ENCODE measurements around the gene NEURL1B. TPM values are rescaled to one million over a fixed set of nuclear protein-coding genes. Genes with fewer than 3 reads are reported as not detected.

The NEURL1B gene
- total RNA-seq, 2 experiments from 2014 or later = 3.0 to 3.1 TPM

DNA sequence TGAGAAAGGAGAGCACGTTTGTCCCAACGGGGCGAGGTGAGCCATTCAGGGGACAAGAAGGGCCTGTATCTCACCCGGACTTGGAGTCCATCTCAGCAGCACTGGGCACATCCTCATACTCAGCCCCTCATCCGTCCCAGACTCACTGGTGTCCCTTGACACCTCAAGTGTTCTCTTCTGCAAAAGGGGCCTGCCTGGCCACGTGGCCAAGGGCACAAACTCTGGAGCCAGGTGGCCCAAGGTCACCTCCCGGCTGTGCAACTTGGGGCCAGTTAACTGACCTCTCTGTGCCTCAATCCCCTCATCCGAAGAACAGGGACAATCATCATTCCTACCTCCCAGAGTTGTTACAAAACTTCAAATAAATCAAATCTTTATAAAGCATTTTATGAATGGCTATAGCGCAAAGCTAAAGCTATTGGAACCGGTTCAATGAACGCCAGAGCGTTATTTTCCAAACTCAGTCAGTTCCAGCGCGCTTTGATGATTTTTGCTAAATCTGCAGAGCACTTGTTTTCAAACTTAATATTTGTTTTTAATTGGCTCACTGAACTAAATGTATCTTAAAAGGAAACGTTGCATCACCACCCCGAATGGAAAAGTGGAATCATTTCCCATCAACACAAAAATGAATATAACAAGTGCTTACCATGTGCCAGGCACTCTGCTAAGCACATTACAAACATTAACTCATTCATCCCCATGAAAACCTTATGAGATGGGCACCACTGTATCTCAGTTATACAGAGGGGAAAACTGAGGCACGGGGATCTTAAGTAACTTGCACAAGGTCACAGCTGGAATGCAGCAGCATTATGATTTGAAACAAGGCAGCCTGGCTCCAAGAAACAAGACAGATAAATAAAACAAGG is 80.6 kb downstream of the NEURL1B start:
- Mint-ChIP-seq H3K27me3 (peaks cover 8% of the 10 kb centered on the region), H3K36me3 (no peaks in the 10 kb centered on the region)

DNA sequence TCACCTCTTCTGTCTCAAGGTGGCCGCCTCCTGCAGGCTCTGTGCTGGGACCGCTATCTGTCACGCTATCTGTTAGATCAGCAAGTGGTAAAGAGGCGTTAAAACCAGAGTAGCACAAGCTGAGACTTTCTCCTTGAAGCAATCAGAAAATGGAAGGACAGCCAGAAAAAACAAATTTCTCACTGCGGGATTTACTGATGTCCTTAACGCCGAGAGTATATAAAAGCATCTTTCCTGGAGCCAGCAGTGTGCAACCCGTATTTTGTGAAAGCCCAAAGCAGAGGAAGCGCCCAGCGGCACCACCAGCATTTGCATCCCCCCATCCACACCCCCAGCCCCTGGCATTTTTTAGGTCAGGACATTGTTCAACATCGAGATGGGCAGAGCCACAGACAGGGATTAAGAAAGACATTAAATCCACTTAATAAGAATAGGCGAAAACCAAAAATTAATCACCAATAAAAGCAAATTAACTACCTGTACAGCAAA is 81.3 kb downstream of the NEURL1B start:
- Mint-ChIP-seq H3K4me1 (no peaks in the 10 kb centered on the region), H3K36me3 (no peaks in the 10 kb centered on the region), H3K27me3 (peaks cover 4% of the 10 kb centered on the region), H3K27ac (no peak overlapping the region), H3K4me3 (no peak overlapping the region), H3K9me3 (no peaks in the 10 kb centered on the region)
- ATAC-seq (ENCODE audit: low read depth) (no peak), DNase-seq (no peak)
- POLR2A ChIA-PET = no interaction called here

More for the DNA sequence above, 80.6 kb downstream of the NEURL1B start:
- Mint-ChIP-seq H3K9me3 (no peaks in the 10 kb centered on the region), H3K27ac (no peak overlapping the region), H3K4me3 (no peak overlapping the region), H3K4me1 (peaks cover 3% of the 10 kb centered on the region)
- ATAC-seq (ENCODE audit: low read depth) = no peak
- POLR2A ChIA-PET = no interaction called here
- no peak for DNase-seq

DNA sequence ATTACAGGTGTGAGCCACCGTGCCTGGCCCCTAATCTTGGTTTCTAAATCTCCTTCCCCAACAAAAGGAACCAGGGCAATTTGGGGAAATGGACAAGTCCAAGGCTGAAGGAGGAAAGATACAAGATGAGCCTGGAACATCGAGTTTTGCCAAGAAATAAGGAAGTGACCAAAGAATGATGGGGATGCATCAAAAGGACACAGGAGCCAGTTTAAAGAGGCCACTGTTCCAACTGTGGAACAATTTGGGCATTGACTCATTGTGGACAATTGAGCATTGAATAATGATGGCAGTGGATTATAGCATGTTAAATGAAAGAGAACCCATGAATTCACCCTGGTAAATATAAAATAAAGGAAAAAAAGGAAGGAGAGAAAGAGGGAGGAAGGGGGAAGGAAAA is 82.4 kb downstream of the NEURL1B start:
- Mint-ChIP-seq H3K4me1 (no peaks in the 10 kb centered on the region), H3K9me3 (no peaks in the 10 kb centered on the region), H3K27me3 (peaks cover 1% of the 10 kb centered on the region), H3K27ac (no peak overlapping the region), H3K4me3 (no peak overlapping the region), H3K36me3 (no peaks in the 10 kb centered on the region)
- DNase-seq = no peak
- POLR2A ChIA-PET = no interaction called here
- no peak for ATAC-seq (ENCODE audit: low read depth)

DNA sequence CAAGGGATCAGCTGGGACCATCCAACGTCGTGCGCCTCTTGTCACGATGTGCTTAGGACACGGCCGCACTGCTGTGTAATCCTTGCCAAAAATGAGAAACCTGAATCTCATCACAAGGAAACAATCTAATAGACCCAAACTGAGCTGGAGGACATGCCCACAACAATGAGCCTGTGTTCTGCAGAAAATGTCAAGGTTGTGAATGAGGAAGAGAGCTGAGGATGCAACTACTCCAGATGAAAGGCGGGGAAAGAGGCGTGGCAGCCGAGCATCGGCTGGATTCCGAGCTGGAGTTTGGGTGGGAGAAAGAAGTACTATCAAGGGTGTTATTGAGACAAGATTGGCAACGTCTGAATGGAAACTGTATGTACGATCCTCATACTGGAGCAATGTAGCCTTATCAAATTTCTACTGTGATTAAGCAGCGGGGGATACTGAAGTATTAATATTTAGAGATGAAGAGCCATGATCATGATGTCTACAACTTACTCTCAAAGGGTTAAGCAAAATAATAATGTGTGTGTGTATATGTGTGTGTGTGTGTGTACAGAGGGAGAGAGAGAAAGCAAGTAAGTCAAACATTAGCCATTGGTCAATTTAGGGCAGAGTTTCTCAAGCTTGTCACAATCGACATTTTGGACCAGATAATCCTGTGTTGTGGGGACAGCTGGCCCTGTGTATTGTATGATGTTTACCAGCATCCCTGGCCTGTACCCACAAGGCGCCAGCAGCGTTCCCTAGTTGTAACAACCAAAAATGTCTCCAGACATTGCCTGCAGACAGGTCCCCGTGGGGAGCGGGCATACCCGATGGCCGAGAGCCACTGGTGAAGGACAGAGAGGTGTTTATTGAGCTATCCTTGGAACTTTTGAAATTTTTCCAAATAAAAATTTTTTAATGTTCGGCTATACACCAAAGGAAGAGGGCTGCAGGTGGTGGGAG is 83.5 kb downstream of the NEURL1B start:
- Mint-ChIP-seq H3K9me3 (no peaks in the 10 kb centered on the region), H3K4me3 (no peak overlapping the region), H3K36me3 (no peaks in the 10 kb centered on the region), H3K27me3 (peaks cover 1% of the 10 kb centered on the region), H3K4me1 (no peaks in the 10 kb centered on the region), H3K27ac (no peak overlapping the region)
- DNase-seq (no peak), ATAC-seq (ENCODE audit: low read depth) (no peak)
- POLR2A ChIA-PET = no interaction called here

DNA sequence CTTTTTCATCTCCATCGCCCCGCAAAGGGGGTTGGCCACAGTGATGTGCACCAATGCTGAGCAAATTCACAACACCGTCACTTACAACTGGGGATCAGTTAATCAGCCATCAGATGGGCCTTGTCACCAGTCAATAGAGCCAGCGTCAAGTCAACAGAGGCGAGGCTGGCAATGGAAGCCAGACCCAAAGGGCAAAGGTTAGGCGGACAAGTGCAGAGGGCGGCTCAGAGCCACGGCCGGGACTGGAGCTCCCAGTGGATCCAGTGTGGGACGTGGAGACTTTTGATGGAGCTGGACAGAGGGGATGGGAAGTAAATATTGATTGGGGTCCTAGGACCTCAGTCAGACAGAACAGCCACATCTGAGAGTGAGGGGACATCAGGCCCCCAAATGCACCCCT is 84.2 kb downstream of the NEURL1B start:
- no peaks in the 10 kb centered on the region for H3K4me1 Mint-ChIP-seq
- POLR2A ChIA-PET = no interaction called here
- no peak overlapping the region for H3K4me3 Mint-ChIP-seq
- no peaks in the 10 kb centered on the region for H3K36me3 Mint-ChIP-seq
- H3K27me3 Mint-ChIP-seq = peaks cover 1% of the 10 kb centered on the region
- no peaks in the 10 kb centered on the region for H3K9me3 Mint-ChIP-seq
- DNase-seq (no peak), ATAC-seq (ENCODE audit: low read depth) (no peak)
- H3K27ac Mint-ChIP-seq = no peak overlapping the region

DNA sequence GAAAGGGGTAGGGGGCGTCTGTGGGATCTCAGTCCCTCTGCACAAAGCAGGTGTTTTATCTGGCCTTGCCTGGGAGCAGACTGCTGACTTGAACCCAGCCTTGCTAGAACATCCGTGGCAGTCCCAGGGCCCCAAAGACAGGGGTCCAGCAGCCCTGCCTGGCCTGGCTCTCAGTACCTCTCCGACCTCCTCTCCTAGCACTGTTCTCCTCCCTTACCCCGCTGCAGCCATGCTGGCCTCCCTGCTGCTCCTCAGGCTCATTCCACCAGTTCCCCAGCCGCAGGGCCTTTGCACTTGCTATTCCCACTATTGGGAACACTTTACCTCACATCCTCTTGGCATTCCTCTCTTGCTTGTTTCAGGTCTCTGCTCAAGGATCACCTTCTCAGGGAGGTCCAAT is 84.7 kb downstream of the NEURL1B start:
- no peak overlapping the region for H3K4me3 Mint-ChIP-seq
- no peak overlapping the region for H3K27ac Mint-ChIP-seq
- POLR2A ChIA-PET = no interaction called here
- no peaks in the 10 kb centered on the region for H3K9me3 Mint-ChIP-seq
- no peaks in the 10 kb centered on the region for H3K4me1 Mint-ChIP-seq
- DNase-seq (no peak), ATAC-seq (ENCODE audit: low read depth) (no peak)
- H3K27me3 Mint-ChIP-seq = peaks cover 1% of the 10 kb centered on the region
- no peaks in the 10 kb centered on the region for H3K36me3 Mint-ChIP-seq

DNA sequence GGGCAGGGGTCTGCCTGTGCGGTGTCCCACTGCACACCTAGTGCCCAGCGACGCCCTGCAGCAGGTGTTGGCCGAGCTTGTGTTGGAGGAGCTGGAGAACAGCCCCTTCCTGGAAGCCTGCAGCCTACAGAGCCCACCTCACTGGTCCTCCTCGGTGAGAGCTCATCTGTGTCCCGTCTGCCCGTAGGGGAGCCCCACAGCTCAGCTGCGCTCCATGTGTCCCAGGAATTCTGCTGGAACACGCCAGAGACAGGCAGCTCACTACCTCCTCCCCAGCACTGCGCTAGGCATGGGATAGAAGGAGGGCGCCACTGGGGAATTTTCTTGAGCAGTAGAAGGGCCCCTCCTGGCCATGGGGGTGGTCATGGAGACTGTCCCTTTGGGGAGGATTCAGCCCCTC is 85.9 kb downstream of the NEURL1B start:
- Mint-ChIP-seq H3K4me3 (no peak overlapping the region), H3K9me3 (no peaks in the 10 kb centered on the region), H3K27me3 (peaks cover 1% of the 10 kb centered on the region), H3K27ac (no peak overlapping the region), H3K4me1 (no peaks in the 10 kb centered on the region), H3K36me3 (no peaks in the 10 kb centered on the region)
- no peak for ATAC-seq (ENCODE audit: low read depth)
- no peak for DNase-seq
- POLR2A ChIA-PET = no interaction called here

DNA sequence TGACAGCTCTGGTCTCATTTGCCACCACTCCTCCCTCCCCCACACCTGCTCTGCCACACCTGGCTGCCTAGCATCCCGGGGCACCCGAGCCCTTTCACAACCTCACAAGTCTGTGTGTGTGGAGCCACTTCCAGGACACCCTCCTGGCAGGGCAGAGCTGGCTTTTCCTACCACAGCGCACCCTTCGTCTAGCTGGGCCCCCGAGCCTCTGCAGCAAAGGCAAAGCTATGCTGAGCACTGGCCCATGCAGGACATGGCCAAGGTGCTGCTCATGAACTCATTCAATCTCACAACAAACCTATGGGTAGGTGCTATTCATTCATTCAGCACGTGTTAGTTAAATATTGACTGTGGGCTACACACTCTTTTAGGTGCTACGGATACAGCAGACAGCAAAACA is 86.5 kb downstream of the NEURL1B start:
- Mint-ChIP-seq H3K27ac (no peak overlapping the region), H3K27me3 (peaks cover 1% of the 10 kb centered on the region), H3K9me3 (no peaks in the 10 kb centered on the region), H3K4me3 (no peak overlapping the region), H3K4me1 (no peaks in the 10 kb centered on the region), H3K36me3 (no peaks in the 10 kb centered on the region)
- no peak for ATAC-seq (ENCODE audit: low read depth)
- no peak for DNase-seq
- POLR2A ChIA-PET = no interaction called here

DNA sequence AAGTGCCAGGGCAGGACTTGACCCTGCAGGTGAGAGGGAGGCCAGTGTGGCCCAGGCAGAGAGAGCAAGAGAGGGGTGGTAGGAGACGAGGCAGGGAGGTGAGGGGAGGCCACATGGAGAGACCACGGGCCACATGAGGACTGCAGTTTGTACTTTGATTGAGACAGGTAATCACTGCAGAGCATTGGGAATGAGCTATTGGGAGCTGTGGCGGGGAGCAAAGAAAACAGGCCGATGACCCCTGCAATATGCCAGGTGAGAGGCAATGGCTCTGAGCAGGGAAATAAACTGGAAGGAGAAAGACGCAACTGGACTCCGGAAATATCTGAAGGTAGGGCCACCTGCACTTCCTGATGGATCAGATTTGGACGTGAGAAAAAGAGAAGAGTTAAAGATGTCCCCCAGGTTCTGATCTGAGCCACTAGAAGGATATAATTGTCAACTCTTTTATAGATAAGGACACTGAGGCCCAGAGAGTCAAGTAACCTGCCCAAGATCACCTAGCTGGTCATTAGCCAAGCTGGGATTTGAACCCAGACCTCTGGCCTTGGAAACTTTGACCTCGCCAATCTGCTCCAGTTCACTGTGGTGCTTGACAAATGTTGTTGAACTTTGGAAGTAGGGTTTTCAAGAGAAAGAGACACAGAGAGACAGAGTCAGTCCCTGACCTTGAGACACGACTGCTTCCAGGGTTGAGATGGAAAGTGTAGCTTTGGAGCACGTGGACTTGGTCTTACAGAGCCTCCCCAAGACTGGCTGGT is 87.6 kb downstream of the NEURL1B start:
- Mint-ChIP-seq H3K4me1 (no peaks in the 10 kb centered on the region), H3K27ac (no peak overlapping the region), H3K9me3 (no peaks in the 10 kb centered on the region), H3K27me3 (peaks cover under 1% of the 10 kb centered on the region), H3K4me3 (no peak overlapping the region), H3K36me3 (no peaks in the 10 kb centered on the region)
- DNase-seq = no peak
- POLR2A ChIA-PET = no interaction called here
- no peak for ATAC-seq (ENCODE audit: low read depth)

DNA sequence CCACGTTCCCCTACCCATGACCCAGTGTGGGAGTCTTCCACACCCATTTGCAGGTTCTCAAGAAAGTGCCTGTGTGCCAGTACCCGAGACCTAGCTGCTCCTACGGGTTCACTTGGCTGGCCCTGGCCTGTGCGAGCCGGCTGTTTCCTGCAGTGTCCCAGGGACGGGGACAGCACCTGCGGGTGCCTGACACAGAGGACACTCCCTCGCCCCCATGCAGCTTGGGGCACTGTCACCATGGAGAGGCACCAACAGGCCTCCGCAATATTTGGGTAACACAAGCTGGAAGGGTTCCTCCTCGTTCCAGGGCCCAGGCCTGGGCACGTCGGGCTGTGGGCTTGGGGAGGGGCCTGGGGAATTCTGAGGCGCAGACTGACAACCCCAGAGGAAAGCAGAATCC is 88.5 kb downstream of the NEURL1B start:
- Mint-ChIP-seq H3K36me3 (no peaks in the 10 kb centered on the region), H3K9me3 (no peaks in the 10 kb centered on the region), H3K4me3 (no peak overlapping the region), H3K4me1 (no peaks in the 10 kb centered on the region), H3K27ac (no peak overlapping the region), H3K27me3 (no peaks in the 10 kb centered on the region)
- POLR2A ChIA-PET = no interaction called here
- DNase-seq (no peak), ATAC-seq (ENCODE audit: low read depth) (no peak)

DNA sequence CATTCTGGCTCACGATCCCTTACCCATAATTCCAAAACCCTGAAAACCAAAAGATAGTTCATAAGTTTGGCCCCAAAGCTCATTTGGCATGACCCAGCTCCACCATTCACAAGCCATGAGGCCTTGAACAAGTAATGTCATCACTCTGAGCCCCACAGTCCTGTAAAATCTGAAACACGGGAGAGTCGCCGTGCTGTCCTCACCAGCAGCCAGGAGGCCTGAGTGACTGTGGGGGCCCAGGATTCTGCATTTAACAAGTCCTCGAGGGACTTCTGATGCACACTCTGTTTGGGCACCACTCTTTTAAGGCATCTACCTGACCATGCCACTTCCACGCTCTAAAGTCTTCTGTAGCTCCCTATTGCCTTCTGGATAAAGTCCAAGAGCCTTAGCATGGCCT is 89.2 kb downstream of the NEURL1B start:
- no peak overlapping the region for H3K4me3 Mint-ChIP-seq
- no peaks in the 10 kb centered on the region for H3K36me3 Mint-ChIP-seq
- no peak overlapping the region for H3K27ac Mint-ChIP-seq
- POLR2A ChIA-PET = no interaction called here
- ATAC-seq (ENCODE audit: low read depth) (no peak), DNase-seq (no peak)
- H3K4me1 Mint-ChIP-seq = no peaks in the 10 kb centered on the region
- H3K27me3 Mint-ChIP-seq = no peaks in the 10 kb centered on the region
- H3K9me3 Mint-ChIP-seq = no peaks in the 10 kb centered on the region

DNA sequence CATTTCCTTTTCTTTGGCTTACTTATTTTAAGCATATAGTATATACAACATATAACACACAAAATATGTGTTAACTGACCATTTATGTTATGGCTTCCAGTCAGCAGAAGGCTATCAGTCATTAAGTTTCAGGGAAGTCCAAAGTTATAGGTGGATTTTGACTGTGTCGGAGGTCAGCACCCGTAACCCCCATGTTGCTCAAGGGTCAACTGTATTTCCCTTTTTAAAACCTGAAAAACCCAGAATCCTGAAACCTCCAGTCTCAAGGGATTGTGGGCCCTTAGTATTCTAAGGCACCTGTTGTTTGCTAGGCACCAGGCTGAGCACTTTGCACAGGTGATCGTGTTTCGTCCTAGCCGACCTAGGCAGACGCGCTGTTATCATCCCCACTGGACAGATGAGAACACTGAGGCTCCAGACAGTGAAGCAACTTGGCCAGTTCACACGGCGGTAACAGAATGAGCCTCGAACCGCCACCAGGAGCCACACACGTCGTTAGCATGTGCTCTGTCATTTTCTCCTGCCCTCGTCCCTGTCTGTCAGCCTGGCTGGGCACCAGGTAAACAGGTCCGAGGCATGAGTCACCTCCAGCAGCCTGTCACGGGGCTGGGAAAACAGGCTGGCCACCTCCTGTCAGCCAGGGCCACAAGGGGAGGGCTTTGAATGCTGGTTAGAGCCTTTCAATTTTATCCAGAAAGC is 90.1 kb downstream of the NEURL1B start:
- Mint-ChIP-seq H3K9me3 (no peaks in the 10 kb centered on the region), H3K4me3 (no peak overlapping the region), H3K4me1 (no peaks in the 10 kb centered on the region), H3K27me3 (no peaks in the 10 kb centered on the region), H3K27ac (no peak overlapping the region), H3K36me3 (no peaks in the 10 kb centered on the region)
- DNase-seq (no peak), ATAC-seq (ENCODE audit: low read depth) (no peak)
- POLR2A ChIA-PET = no interaction called here

DNA sequence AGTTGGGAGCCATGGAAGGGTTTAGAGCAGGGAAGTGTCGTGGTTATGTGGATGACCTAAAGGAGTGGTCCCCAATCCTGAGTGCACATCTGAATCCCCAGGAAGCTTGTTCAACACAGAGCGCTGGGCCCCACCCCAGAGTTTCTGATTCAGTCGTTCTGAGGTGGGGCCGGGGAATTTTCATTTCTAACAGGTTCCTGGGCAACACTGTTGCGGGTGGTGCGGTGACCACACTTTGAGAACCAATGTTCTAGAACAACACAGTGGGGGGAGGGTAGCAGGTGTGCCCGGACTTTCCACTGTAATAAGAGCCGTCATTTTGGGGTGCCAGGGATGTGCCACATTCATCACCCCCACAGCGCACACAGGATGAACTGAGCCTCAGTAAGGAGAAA is 90.6 kb downstream of the NEURL1B start:
- H3K9me3 Mint-ChIP-seq = no peaks in the 10 kb centered on the region

More for the DNA sequence above, 90.6 kb downstream of the NEURL1B start:
- H3K4me3 Mint-ChIP-seq = no peak overlapping the region
- no peaks in the 10 kb centered on the region for H3K27me3 Mint-ChIP-seq
- no peak overlapping the region for H3K27ac Mint-ChIP-seq
- no peak for DNase-seq
- no peaks in the 10 kb centered on the region for H3K4me1 Mint-ChIP-seq
- no peaks in the 10 kb centered on the region for H3K36me3 Mint-ChIP-seq
- ATAC-seq (ENCODE audit: low read depth) = no peak
- POLR2A ChIA-PET = no interaction called here
